Mucosa of descending colon (tissue), 3 donors: ENCODE measurements around the gene TTC33. TPM values are rescaled to one million over a fixed set of nuclear protein-coding genes. Genes with fewer than 3 reads are reported as not detected.

Experiments used
- ATAC-seq: fragments of 200-7000 bp; cut with Tn5 transposase; one replicate; pipeline ENCODE4 v1.9.1; 2020; ENCODE audit warnings: mild to moderate bottlenecking, moderate library complexity
- DNase-seq, 3 donors: peaks; one replicate each; pipeline ENCODE4 v3.0.0-alpha.2; 2020
- H3K36me3 ChIP-seq: fragments of 200-600 bp; one replicate; pipeline ENCODE4 v1.8.0; 2021; ENCODE audit warnings: low read depth, mild to moderate bottlenecking
- H3K4me1 ChIP-seq: fragments of 200-600 bp; one replicate; pipeline ENCODE4 v1.8.0; 2021; ENCODE audit warnings: low read depth, mild to moderate bottlenecking
- H3K4me3 ChIP-seq: fragments of 200-600 bp; one replicate; pipeline ENCODE4 v1.8.0; 2021; ENCODE audit warnings: mild to moderate bottlenecking
- H3K9me3 ChIP-seq: fragments of 200-600 bp; one replicate; pipeline ENCODE4 v1.8.0; 2021; ENCODE audit warnings: mild to moderate bottlenecking
- intact Hi-C, 2 donors: fragments of 100-400 bp; cut with DNase I in 1 of 2; cut with micrococcal nuclease in 1 of 2; formaldehyde crosslinking; loops; one replicate each; pipeline versions ENCODE4 v1.11.0 to v1.11.1; 2022; cut with DNase I, micrococcal nuclease
- total RNA-seq, 3 donors: library from RNA; stranded (reverse); fragmentation: NEBNext Ultra II Directional in 2 of 3; extraction: Animal tissue kit (Norgen Biotek cat#: 25700) in 2 of 3; gene quantifications; one replicate each; pipeline versions ENCODE4 v1.2.1 to v1.2.4, GENCODE V29; 2021 to 2023
- TF ChIP-seq, protein P1 (sequence below): fragments of 200-600 bp; IDR thresholded peaks from one replicate; pipeline ENCODE4 v1.8.0; 2022; ENCODE audit warnings: antibody characterized with exemption, mild to moderate bottlenecking
- donor health status: DM: no; HTN: no; CAD: no; lungs with moderate emphysema.
- donor health status: DM: no; HTN: no; CAD: no.
- donor health status: DM: no; HTN: yes; CAD: no.

The TTC33 gene
- total RNA-seq, 3 donors from 2014 or later, result 15.1 to 22.6 (median 17.2) TPM

DNA sequence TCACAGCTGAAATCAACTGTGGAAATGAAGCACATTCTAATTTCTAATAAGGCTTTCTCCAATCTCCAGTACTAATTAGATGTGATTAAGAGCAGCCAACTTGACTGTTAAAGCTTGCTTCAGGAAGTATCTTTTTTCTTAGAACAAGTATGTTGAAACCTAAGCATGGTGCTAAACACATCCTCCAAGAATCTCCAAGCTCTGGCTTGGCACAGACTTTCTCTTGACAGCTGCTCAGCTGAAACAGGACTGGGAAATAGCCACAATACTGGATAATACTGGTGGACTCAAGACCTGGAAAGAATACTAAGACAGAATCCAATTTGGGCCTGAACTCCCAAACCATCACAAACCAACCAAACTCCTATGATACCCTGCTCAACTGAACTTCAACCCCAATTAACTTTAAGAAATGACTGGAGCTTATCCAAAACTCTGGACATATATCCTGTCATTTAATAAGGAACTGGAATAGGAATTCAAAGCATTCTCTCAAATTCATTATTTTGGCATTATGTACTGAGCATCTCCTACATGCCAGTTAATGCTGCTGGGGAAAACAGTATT is 26.2 kb upstream of the TTC33 start:
- DNase-seq, result no peak

DNA sequence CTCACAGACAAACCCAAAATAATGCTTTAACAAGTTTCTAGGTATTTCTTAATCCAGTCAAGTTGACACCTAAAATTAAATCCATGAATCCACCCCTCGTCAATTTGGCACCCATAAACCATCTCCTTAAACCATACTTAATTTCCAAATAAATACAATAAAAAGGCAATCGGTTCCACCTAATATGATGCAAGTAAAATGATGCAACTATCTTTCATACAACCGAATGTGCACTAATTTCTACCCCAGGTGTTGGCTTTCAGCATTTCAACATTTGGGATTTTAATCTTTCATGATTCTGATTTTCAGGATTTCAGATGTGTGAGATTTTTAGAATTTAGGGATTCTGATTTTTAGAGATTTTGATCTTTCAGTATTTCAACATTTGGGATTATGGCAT is 25.1 kb upstream of the TTC33 start:
- no peak overlapping the region for H3K4me3 ChIP-seq
- ATAC-seq (no peak), DNase-seq (no peak)
- no peaks in the 10 kb centered on the region for H3K36me3 ChIP-seq
- intact Hi-C loops, result no loop called here
- no peaks in the 10 kb centered on the region for H3K9me3 ChIP-seq
- TF ChIP-seq, protein P1, sequence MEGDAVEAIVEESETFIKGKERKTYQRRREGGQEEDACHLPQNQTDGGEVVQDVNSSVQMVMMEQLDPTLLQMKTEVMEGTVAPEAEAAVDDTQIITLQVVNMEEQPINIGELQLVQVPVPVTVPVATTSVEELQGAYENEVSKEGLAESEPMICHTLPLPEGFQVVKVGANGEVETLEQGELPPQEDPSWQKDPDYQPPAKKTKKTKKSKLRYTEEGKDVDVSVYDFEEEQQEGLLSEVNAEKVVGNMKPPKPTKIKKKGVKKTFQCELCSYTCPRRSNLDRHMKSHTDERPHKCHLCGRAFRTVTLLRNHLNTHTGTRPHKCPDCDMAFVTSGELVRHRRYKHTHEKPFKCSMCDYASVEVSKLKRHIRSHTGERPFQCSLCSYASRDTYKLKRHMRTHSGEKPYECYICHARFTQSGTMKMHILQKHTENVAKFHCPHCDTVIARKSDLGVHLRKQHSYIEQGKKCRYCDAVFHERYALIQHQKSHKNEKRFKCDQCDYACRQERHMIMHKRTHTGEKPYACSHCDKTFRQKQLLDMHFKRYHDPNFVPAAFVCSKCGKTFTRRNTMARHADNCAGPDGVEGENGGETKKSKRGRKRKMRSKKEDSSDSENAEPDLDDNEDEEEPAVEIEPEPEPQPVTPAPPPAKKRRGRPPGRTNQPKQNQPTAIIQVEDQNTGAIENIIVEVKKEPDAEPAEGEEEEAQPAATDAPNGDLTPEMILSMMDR, result no peak
- peaks cover 31% of the 10 kb centered on the region for H3K4me1 ChIP-seq

More for the DNA sequence above, 26.2 kb upstream of the TTC33 start:
- TF ChIP-seq, protein P1, result no peak
- Histone ChIP-seq H3K36me3 (no peaks in the 10 kb centered on the region), H3K4me1 (peaks cover 23% of the 10 kb centered on the region), H3K4me3 (no peak overlapping the region), H3K9me3 (no peaks in the 10 kb centered on the region)
- intact Hi-C loops, result no loop called here
- ATAC-seq, result no peak

DNA sequence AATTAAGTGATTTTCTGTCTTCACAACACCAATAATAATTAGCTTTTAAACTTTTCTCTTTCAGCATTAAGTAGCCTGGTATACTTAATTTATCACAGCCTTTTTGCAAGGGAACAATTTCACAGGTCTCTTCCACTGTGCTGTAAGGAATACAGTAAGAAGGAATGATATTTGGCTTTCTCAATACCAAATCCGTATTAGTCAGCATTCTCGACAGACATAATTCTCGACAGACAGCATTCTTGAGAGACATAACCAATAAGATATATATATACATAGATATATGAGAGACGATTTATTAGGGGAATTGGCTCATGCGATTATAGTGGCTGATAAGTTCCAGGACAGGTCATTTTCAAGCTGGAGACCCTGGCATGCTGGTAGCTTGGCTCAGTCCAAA is 24.4 kb upstream of the TTC33 start:
- intact Hi-C loops, result no loop called here
- TF ChIP-seq, protein P1, result no peak
- DNase-seq, result no peak
- peaks cover 32% of the 10 kb centered on the region for H3K4me1 ChIP-seq
- H3K9me3 ChIP-seq, result no peaks in the 10 kb centered on the region
- H3K4me3 ChIP-seq, result no peak overlapping the region
- ATAC-seq, result no peak
- no peaks in the 10 kb centered on the region for H3K36me3 ChIP-seq

DNA sequence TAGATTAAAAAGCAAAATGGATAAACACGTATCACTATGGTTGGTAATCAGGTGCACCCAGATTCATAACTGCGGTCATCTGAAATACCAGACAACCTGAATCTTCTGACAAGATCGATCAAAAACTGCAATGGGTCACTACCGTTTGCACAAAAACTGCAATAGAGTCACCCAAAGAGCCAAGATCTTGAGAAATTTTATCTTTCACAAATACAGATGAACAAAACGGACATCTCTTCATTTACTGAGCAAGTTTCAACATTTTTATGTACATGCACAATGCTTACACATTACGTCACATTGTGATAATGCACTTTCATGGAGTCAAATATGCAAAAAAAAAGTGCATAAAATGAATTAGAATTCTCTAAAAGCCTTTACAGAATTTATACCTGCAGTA is 23.8 kb upstream of the TTC33 start:
- ATAC-seq, result no peak
- TF ChIP-seq, protein P1, result no peak

DNA sequence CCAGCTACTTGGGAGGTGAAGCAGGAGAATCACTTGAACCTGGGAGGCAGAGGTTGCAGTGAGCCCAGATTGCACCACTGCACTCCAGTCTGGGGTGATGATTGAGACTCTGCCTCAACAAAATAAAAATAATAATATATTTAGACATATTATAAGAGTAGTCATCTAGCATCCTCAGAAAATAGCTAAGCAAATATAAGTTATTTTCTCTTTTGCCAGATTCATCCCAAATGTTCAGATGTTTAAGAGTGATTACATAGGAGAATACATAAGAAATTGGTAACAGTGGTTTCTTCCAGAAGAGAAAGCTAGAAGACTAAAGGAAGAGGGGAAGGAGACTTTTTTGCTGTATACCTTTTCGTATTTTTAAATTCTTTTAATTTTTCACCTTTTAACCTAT is 22.4 kb upstream of the TTC33 start:
- H3K9me3 ChIP-seq, result no peaks in the 10 kb centered on the region
- H3K4me1 ChIP-seq, result peaks cover 19% of the 10 kb centered on the region
- ATAC-seq, result no peak
- no peaks in the 10 kb centered on the region for H3K36me3 ChIP-seq
- TF ChIP-seq, protein P1, result no peak
- intact Hi-C loops, result no loop called here
- no peak overlapping the region for H3K4me3 ChIP-seq
- no peak for DNase-seq

More for the DNA sequence above, 23.8 kb upstream of the TTC33 start:
- Histone ChIP-seq H3K9me3 (no peaks in the 10 kb centered on the region), H3K4me1 (peaks cover 26% of the 10 kb centered on the region), H3K4me3 (no peak overlapping the region), H3K36me3 (no peaks in the 10 kb centered on the region)
- intact Hi-C loops, result no loop called here
- no peak for DNase-seq

DNA sequence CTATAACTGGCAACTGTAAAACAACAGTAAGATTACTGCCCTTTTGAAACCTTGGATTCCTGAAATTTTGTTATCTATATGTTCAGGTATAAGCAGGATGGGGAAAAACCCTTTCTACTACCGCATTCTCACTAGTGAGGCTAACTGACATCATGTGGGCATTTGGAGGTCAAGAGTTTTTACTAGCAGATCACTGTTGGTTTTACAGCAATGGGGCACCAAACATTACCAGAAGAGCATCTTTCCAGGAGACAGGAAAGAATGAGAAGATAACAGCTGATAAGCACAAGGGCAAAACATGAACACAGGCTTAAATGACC is 20.9 kb upstream of the TTC33 start:
- Histone ChIP-seq H3K4me1 (peaks cover 16% of the 10 kb centered on the region), H3K4me3 (no peak overlapping the region), H3K9me3 (no peaks in the 10 kb centered on the region), H3K36me3 (no peaks in the 10 kb centered on the region)
- ATAC-seq (peak; percentile 88), DNase-seq (no peak)
- intact Hi-C loops, result no loop called here
- TF ChIP-seq, protein P1, result no peak
